Osteoblast (primary cell): Measurements from ENCODE around the gene COL4A2. TPM values are rescaled to one million over a fixed set of nuclear protein-coding genes. Genes with fewer than 3 reads are reported as not detected.

ENCODE experiments used
- DNase-seq: peaks from one replicate; pipeline ENCODE4 v3.0.0; 2011; ENCODE audit warnings: low spot score, mixed read lengths; ENCODE audit not compliant: insufficient read length; ENCODE audit errors: missing footprints
- H2AFZ ChIP-seq: 2 replicates; pipeline ENCODE4 v1.6.0; 2011; ENCODE audit warnings: mild to moderate bottlenecking, low read length
- H3K27ac ChIP-seq: 2 replicates; pipeline ENCODE4 v1.5.1; 2011; ENCODE audit warnings: mild to moderate bottlenecking, low read depth, low read length, moderate library complexity
- H3K27me3 ChIP-seq: 2 replicates; pipeline ENCODE4 v1.6.0; 2012; ENCODE audit warnings: mild to moderate bottlenecking, control low read depth, inconsistent platforms, low read length, moderate library complexity; ENCODE audit not compliant: insufficient read depth
- H3K36me3 ChIP-seq: 2 replicates; pipeline ENCODE4 v1.5.1; 2011; ENCODE audit warnings: mild to moderate bottlenecking, low read length, control low read depth, moderate library complexity; ENCODE audit not compliant: insufficient read depth
- H3K4me1 ChIP-seq: 2 replicates; pipeline ENCODE4 v1.5.1; 2011; ENCODE audit warnings: mild to moderate bottlenecking, low read length, control low read depth, moderate library complexity; ENCODE audit not compliant: insufficient read depth
- H3K4me2 ChIP-seq: 2 replicates; pipeline ENCODE4 v1.6.0; 2011; ENCODE audit warnings: mild to moderate bottlenecking, low read length; ENCODE audit not compliant: insufficient read depth
- H3K4me3 ChIP-seq: fragments of 200-600 bp; sonication (generic); 3 replicates; pipeline ENCODE4 v1.5.1; 2012; ENCODE audit warnings: mild to moderate bottlenecking, low read length, inconsistent platforms; ENCODE audit not compliant: insufficient read depth
- H3K79me2 ChIP-seq: 2 replicates; pipeline ENCODE4 v1.6.0; 2012; ENCODE audit warnings: mild to moderate bottlenecking, low read length, control low read depth, inconsistent platforms; ENCODE audit not compliant: insufficient read depth
- H3K9me3 ChIP-seq: 2 replicates; pipeline ENCODE4 v1.5.1; 2011; ENCODE audit warnings: low read depth, low read length, control low read depth
- H4K20me1 ChIP-seq: 2 replicates; pipeline ENCODE4 v1.6.0; 2012; ENCODE audit warnings: mild to moderate bottlenecking, low read length, control low read depth; ENCODE audit not compliant: insufficient read depth
- CTCF ChIP-seq: IDR thresholded peaks from 2 replicates; pipeline ENCODE4 v1.5.1; 2011; ENCODE audit warnings: mild to moderate bottlenecking, low read depth, low read length, moderate library complexity; ENCODE audit errors: extremely low read depth
- total RNA-seq: library from RNA; depleted of rRNA; stranded (reverse); fragments of >200 nt; gene quantifications from 2 replicates; pipeline ENCODE4 v1.2.3, GENCODE V29; 2012

The COL4A2 gene
- total RNA-seq, 1 donor, result 267 TPM

GRCh38 chr13:110259651-110260050 is 47.4 kb upstream of the COL4A2 start:
- Histone ChIP-seq H3K36me3 (peaks cover 8% of the 10 kb centered on the region), H3K27ac (peak overlapping the region; percentile 5), H3K27me3 (no peaks in the 10 kb centered on the region), H3K9me3 (no peaks in the 10 kb centered on the region), H4K20me1 (peaks cover 10% of the 10 kb centered on the region), H3K79me2 (peaks cover 51% of the 10 kb centered on the region), H2AFZ (no peak overlapping the region), H3K4me2 (peak overlapping the region; percentile 62), H3K4me3 (no peak overlapping the region), H3K4me1 (peaks cover 14% of the 10 kb centered on the region)
- TF ChIP-seq CTCF, result no peak
- no peak for DNase-seq

- Histone ChIP-seq H3K27ac (no peak overlapping the region), H3K79me2 (peaks cover 64% of the 10 kb centered on the region), H2AFZ (no peak overlapping the region), H3K36me3 (peaks cover 25% of the 10 kb centered on the region), H3K4me2 (no peak overlapping the region), H3K4me1 (peaks cover 14% of the 10 kb centered on the region), H3K4me3 (no peak overlapping the region), H3K27me3 (no peaks in the 10 kb centered on the region), H4K20me1 (peaks cover 11% of the 10 kb centered on the region), H3K9me3 (no peaks in the 10 kb centered on the region)
- no peak for DNase-seq
- no peak for TF ChIP-seq CTCF
Measured at GRCh38 chr13:110261166-110262081, 45.7 kb upstream of the COL4A2 start.

- Histone ChIP-seq H3K27me3 (no peaks in the 10 kb centered on the region), H2AFZ (no peak overlapping the region), H3K9me3 (no peaks in the 10 kb centered on the region), H3K4me1 (peaks cover 14% of the 10 kb centered on the region), H4K20me1 (peaks cover 17% of the 10 kb centered on the region), H3K4me3 (no peak overlapping the region), H3K27ac (no peak overlapping the region), H3K4me2 (no peak overlapping the region), H3K36me3 (peaks cover 30% of the 10 kb centered on the region), H3K79me2 (peaks cover 64% of the 10 kb centered on the region)
- no peak for TF ChIP-seq CTCF
- DNase-seq, result no peak
Measured at GRCh38 chr13:110262082-110262436, 45.0 kb upstream of the COL4A2 start.

GRCh38 chr13:110262508-110263291 is 44.4 kb upstream of the COL4A2 start:
- H3K4me1 ChIP-seq, result peaks cover 14% of the 10 kb centered on the region
- peak overlapping the region; percentile 3 for H3K27ac ChIP-seq
- H3K9me3 ChIP-seq, result no peaks in the 10 kb centered on the region
- H3K27me3 ChIP-seq, result no peaks in the 10 kb centered on the region
- H3K36me3 ChIP-seq, result peaks cover 29% of the 10 kb centered on the region
- peaks cover 20% of the 10 kb centered on the region for H4K20me1 ChIP-seq
- peaks cover 62% of the 10 kb centered on the region for H3K79me2 ChIP-seq
- no peak overlapping the region for H3K4me3 ChIP-seq
- no peak for DNase-seq
- H2AFZ ChIP-seq, result no peak overlapping the region
- no peak overlapping the region for H3K4me2 ChIP-seq
- no peak for TF ChIP-seq CTCF
